ENCODE results near the gene ENGASE. TPM values are rescaled to one million over a fixed set of nuclear protein-coding genes. Genes with fewer than 3 reads are reported as not detected.

The ENGASE gene
- total RNA-seq, 1 donor from 2014 or later: 9.1 TPM

GRCh38 chr17:79038545-79039135, 36.0 kb upstream of the ENGASE start:
- peak in 1 of 2 donors; percentile 49 for DNase-seq (ENCODE audit: low read depth in 2 of 2)

GRCh38 chr17:79039171-79039570, 35.5 kb upstream of the ENGASE start:
- DNase-seq (ENCODE audit: low read depth in 2 of 2): no peak

- no peak for DNase-seq (ENCODE audit: low read depth in 2 of 2)
Observed at GRCh38 chr17:79039886-79040285, 34.7 kb upstream of the ENGASE start.

DNA sequence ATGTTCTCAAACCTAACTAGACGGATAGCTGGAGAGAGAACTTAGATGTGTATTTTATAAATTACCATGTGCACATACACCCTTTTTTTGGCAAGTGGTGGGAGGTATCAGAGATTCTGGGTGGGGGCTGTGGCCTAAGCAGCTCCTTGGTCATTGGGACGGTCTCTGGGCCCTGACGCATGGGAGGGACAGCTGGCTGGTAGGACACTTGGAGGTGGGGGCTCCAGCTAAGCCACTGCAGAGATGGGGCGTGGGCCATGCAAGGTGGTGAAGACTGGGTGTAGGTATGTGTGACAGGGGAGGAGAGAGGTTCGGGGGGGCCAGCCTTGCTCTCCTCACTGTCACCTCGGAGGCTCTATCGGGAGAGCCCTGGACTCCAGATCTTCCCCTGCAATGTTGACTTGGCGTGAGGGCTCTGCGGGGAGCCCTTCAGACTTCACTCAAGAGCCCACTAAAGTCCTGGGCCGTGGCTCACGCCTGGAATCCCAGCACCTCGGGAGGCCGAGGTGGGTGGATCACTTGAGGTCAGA, 33.5 kb upstream of the ENGASE start:
- DNase-seq (ENCODE audit: low read depth in 2 of 2): no peak

- DNase-seq (ENCODE audit: low read depth in 2 of 2): no peak
Observed at GRCh38 chr17:79041723-79042420, 32.8 kb upstream of the ENGASE start.

- DNase-seq (ENCODE audit: low read depth in 2 of 2): peak; percentile 63 to 76
Observed at GRCh38 chr17:79042421-79043190, 32.0 kb upstream of the ENGASE start.

- DNase-seq (ENCODE audit: low read depth in 2 of 2): no peak
Observed at GRCh38 chr17:79043191-79043930, 31.3 kb upstream of the ENGASE start.

DNA sequence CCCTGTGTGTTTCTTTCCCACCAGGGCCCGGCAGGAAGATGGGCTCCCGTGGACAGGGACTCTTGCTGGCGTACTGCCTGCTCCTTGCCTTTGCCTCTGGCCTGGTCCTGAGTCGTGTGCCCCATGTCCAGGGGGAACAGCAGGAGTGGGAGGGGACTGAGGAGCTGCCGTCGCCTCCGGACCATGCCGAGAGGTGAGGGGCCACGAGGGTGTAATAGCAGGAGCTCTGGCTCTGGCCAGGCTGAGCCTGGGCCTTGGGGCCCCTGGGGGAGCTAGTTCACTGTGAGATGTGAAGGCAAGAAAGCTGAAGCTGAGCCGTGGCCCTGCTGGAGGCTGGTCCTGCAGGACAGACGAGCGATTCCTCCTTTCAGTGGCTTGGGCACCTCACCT, 30.7 kb upstream of the ENGASE start:
- DNase-seq (ENCODE audit: low read depth in 2 of 2): no peak

- DNase-seq (ENCODE audit: low read depth in 2 of 2): no peak
Observed at GRCh38 chr17:79044462-79044861, 30.2 kb upstream of the ENGASE start.

DNA sequence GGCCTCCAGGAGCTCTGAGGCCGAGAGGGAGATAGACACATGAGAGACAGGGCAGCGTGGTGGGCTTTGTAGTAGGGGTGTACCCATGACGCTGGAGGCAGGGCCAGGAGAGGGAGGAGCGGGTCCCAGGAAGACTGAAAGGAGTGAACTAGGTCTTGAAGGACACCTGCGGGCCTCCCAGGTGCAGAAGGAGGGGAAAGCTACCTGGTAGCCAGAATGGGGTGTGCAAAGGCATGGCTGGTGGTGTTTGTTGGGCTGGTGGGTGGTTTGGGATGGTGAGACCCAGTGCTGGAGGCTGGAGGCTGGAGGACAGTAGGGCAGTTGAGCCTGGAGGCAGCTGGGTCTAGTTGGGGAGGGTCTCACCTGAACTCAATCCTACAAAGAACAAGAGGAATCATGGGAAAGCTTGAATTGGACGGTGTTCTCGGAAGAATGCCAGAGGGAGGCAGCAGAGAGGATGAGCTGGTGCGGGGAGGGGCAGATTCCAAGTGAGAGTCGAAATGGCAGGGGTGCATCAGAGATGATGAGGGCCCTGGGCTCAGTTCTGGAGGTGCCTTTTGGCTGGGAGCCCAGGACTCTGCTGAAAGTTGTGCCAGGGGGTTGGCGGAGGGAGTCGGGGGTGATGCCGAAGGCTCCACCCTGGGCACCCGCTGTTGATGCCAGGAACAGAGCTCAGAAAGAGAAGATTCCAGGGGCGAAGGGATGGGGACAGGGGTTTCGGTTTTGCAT, 29.5 kb upstream of the ENGASE start:
- DNase-seq (ENCODE audit: low read depth in 2 of 2): no peak

DNA sequence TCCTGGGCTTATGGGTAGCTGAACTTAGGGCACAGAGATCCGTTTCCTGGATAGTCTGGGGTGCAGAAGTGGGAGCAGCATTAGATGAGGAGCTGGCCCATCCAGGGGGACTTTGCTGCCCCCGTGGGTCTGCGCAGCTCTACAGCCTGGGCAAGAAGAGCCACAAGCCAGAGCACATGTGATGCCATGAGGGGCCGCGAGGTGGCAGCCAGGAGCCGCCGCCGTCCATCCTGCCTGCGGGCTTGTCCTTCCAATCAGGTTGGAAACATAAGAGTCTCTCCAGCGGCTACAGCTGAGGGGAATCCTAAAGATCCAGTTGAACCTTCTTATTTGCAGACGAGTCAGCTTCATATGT, 28.8 kb upstream of the ENGASE start:
- peak; percentile 73 to 84 for DNase-seq (ENCODE audit: low read depth in 2 of 2)

DNA sequence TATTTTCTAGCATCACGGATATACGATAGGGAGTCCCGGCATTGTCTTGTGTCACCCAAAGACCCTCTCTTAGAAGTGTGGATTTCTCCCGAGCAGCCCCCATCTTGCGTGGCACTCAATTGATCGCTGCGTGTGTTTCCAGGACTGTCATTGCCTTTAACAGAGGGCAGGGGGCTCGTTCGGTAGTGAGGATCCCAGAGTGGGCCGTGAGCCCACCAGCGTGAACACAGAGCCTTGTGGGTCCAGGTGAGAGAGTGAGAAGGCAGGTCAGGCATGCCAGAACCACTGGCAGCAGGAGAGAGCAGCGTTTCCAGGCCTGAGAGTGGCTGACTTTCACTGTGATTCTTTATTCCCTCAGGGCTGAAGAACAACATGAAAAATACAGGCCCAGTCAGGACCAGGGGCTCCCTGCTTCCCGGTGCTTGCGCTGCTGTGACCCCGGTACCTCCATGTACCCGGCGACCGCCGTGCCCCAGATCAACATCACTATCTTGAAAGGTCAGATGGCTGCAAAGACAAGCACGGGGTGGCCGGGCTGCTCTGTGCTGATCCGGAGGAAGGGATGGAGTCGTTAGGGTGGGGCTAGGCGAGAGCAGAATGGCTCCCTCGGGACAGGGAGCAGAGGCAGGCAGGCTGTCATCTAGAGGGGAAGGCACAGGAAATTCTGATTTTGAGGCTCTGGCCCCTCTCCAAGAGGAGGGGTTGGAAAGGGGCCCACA, 28.3 kb upstream of the ENGASE start:
- no peak for DNase-seq (ENCODE audit: low read depth in 2 of 2)

GRCh38 chr17:79046916-79047280, 27.7 kb upstream of the ENGASE start:
- DNase-seq (ENCODE audit: low read depth in 2 of 2): no peak

GRCh38 chr17:79047291-79047920, 27.2 kb upstream of the ENGASE start:
- DNase-seq (ENCODE audit: low read depth in 2 of 2): no peak

DNA sequence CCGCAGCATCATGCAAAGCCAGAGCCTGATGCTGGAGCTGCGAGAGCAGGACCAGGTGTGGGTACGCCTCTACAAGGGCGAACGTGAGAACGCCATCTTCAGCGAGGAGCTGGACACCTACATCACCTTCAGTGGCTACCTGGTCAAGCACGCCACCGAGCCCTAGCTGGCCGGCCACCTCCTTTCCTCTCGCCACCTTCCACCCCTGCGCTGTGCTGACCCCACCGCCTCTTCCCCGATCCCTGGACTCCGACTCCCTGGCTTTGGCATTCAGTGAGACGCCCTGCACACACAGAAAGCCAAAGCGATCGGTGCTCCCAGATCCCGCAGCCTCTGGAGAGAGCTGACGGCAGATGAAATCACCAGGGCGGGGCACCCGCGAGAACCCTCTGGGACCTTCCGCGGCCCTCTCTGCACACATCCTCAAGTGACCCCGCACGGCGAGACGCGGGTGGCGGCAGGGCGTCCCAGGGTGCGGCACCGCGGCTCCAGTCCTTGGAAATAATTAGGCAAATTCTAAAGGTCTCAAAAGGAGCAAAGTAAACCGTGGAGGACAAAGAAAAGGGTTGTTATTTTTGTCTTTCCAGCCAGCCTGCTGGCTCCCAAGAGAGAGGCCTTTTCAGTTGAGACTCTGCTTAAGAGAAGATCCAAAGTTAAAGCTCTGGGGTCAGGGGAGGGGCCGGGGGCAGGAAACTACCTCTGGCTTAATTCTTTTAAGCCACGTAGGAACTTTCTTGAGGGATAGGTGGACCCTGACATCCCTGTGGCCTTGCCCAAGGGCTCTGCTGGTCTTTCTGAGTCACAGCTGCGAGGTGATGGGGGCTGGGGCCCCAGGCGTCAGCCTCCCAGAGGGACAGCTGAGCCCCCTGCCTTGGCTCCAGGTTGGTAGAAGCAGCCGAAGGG, 26.4 kb upstream of the ENGASE start:
- no peak for DNase-seq (ENCODE audit: low read depth in 2 of 2)

- no peak for DNase-seq (ENCODE audit: low read depth in 2 of 2)
Observed at GRCh38 chr17:79048826-79049755, 25.5 kb upstream of the ENGASE start.

GRCh38 chr17:79049821-79050220, 24.8 kb upstream of the ENGASE start:
- no peak for DNase-seq (ENCODE audit: low read depth in 2 of 2)

DNA sequence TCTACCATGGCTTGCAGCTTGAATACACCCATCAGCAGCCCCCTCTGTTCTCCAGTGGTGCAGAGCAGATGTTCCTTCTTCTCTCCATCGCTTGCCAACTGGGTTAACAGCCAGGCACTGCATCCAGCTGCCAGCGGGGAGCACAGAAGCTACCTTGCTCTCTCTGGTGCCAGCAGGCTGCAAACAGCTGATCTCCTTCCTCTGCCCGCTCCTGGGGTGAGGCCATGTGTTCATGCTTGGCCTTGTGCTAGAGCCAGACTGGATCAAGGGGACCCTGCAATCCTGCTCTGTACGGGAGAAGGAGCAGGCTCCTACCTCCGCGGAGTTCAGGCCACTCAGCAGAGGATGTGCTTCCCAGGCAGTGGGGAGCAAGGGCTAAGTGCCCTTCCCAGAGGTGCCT, 24.1 kb upstream of the ENGASE start:
- DNase-seq (ENCODE audit: low read depth in 2 of 2): no peak
